Measurements from ENCODE around the gene S100A5. TPM values are rescaled to one million over a fixed set of nuclear protein-coding genes. Genes with fewer than 3 reads are reported as not detected.

Gene S100A5
- total and polyA plus RNA-seq, 10 of the 15 experiments (the other 5 are each of a cell fraction or from before 2014, with no cell fraction given): 0.47 to 0.75 (median 0.56) TPM; not detected in 6

DNA sequence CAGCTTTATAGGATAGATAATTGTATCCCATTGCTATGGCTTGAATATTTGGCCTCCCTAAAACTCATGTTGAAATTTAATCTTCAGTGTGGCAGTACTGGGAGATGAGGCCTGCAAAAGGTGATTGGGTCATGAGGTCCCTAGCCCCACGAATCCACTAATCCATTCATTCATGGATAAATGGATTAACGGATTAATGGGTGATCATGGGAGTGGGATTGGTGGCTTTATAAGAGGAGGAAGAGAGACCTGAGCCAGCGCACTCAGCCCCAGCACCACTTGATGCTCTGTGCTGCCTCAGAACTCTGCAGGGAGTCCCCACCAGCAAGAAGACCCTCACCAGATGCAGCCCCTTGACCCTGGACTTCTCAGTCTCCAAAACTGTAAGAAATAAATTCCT, 37.0 kb downstream of the S100A5 start:
- H4K20me1 ChIP-seq (ENCODE audit: control insufficient read depth, insufficient read depth): no peaks in the 10 kb centered on the region
- H3K27ac ChIP-seq (ENCODE audit: control insufficient read depth, insufficient read depth): no peak overlapping the region
- no peak overlapping the region for H3K4me2 ChIP-seq (ENCODE audit: control insufficient read depth, insufficient read depth)
- H3K4me1 ChIP-seq (ENCODE audit: control insufficient read depth, insufficient read depth, low read length): no peaks in the 10 kb centered on the region
- ATAC-seq (no peak), DNase-seq (ENCODE audit: low read depth, low spot score) (no peak), FAIRE-seq (no peak)
- no peaks in the 10 kb centered on the region for H3K79me2 ChIP-seq (ENCODE audit: control insufficient read depth, insufficient read depth, low read length)
- in situ Hi-C loops (cut with MboI) (loop anchor here (10.0 kb wide), 1 partner anchor 491 kb away; the partner anchor contains the start of gene RPS27), intact Hi-C loops (cut with micrococcal nuclease; ENCODE audit: unreplicated experiment) (no loop called here)
- H3K27me3 ChIP-seq (replicated peaks in 1 of 2; ENCODE audit: control insufficient read depth in 2 of 2, insufficient read depth in 2 of 2, low read length in 1 of 2): no peaks in the 10 kb centered on the region
- no TSS peak for BruUV-seq (replicated peaks)
- H3K36me3 ChIP-seq (ENCODE audit: control insufficient read depth in 2 of 2, insufficient read depth in 2 of 2, low read length in 1 of 2): no peaks in the 10 kb centered on the region
- no peak overlapping the region for H2AFZ ChIP-seq (ENCODE audit: control insufficient read depth, low read depth, low read length)
- no peak overlapping the region for H3K4me3 ChIP-seq
- TF ChIP-seq TCF12 (IDR thresholded peaks at IDR 0.05; ENCODE audit: low read depth, low read length) (no peak), GATAD2B (conservative IDR thresholded peaks at IDR 0.05; ENCODE audit: low read depth) (no peak), JUNB (IDR thresholded peaks at IDR 0.05) (no peak), NRF1 (conservative IDR thresholded peaks at IDR 0.05; ENCODE audit: low read depth, low read length) (no peak), PAX5 (IDR thresholded peaks at IDR 0.05; ENCODE audit: borderline replicate concordance, low read depth, low read length) (no peak), ZNF384 (IDR thresholded peaks at IDR 0.05; ENCODE audit: borderline replicate concordance, low read depth, low read length) (no peak)
- no peak overlapping the region for H3K9ac ChIP-seq (ENCODE audit: control insufficient read depth, insufficient read depth, low read length)
- ChIA-PET SMC1A (ENCODE audit: uncharacterized antibody, unreplicated experiment) (interaction anchor here (2.3 kb wide), 1 partner anchor 151 kb away, joined by 9 read pairs; no protein-coding TSS in a partner anchor), CTCF (interaction anchor here (1.1 to 2.6 kb wide), 2 partner anchors 9 to 150 kb away, joined by 3 to 11 read pairs; no protein-coding TSS in a partner anchor), RAD21 (ENCODE audit: unreplicated experiment) (no interaction called here), POLR2A (no interaction called here)
- 33% methylated on average over 3 of the region's 3 CpGs for WGBS (ENCODE audit: insufficient coverage, insufficient replicate concordance, low lambda C conversion rate, missing lambda C conversion rate)
- no peaks in the 10 kb centered on the region for H3K9me3 ChIP-seq (replicated peaks; ENCODE audit: control insufficient read depth, insufficient read depth, low read length)

DNA sequence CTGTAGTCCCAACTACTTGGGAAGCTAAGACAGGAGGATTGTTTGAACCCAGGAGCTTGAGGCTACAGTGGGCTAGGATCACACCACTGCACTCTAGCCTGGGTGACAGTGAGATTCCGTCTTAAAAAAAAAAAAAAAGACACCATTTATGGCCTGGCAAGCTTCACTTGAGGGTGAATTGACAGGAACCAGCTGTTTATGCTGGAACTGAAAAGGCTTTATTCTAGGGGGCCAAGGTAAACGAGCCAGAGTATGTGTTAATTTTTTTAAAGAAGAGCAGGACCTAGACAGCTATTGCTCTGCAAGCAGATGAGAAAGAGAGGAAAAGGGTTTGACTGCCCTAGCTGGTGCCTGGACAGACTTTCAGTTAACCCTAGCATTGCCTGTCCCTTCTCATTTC, 42.0 kb downstream of the S100A5 start:
- H3K4me3 ChIP-seq: no peak overlapping the region
- ChIA-PET SMC1A (ENCODE audit: uncharacterized antibody, unreplicated experiment) (no interaction called here), CTCF (interaction anchor here (1.0 to 8.0 kb wide), 7 partner anchors 9 to 147 kb away, joined by 3 to 326 read pairs (median 7); partner anchors contain the start of genes PGLYRP4 and S100A9), RAD21 (ENCODE audit: unreplicated experiment) (interaction anchor here (2.0 kb wide), 1 partner anchor 145 kb away, joined by 6 read pairs; no protein-coding TSS in a partner anchor), POLR2A (no interaction called here)
- BruUV-seq (replicated peaks): no TSS peak
- H4K20me1 ChIP-seq (ENCODE audit: control insufficient read depth, insufficient read depth): no peaks in the 10 kb centered on the region
- no peaks in the 10 kb centered on the region; a peak in 1 of 4 replicates for H3K27me3 ChIP-seq (replicated peaks in 1 of 2; ENCODE audit: control insufficient read depth in 2 of 2, insufficient read depth in 2 of 2, low read length in 1 of 2)
- no peaks in the 10 kb centered on the region for H3K36me3 ChIP-seq (ENCODE audit: control insufficient read depth in 2 of 2, insufficient read depth in 2 of 2, low read length in 1 of 2)
- in situ Hi-C loops (cut with MboI): loop anchor here (5.0 kb wide), 1 partner anchor 146 kb away; no protein-coding TSS in a partner anchor
- FAIRE-seq (no peak), DNase-seq (ENCODE audit: low read depth, low spot score) (no peak), ATAC-seq (no peak)
- no peak overlapping the region for H2AFZ ChIP-seq (ENCODE audit: control insufficient read depth, low read depth, low read length)
- H3K4me1 ChIP-seq (ENCODE audit: control insufficient read depth, insufficient read depth, low read length): peaks cover 3% of the 10 kb centered on the region; the same call in 1 of the 2 replicates
- WGBS (ENCODE audit: insufficient coverage, insufficient replicate concordance, low lambda C conversion rate, missing lambda C conversion rate): 10% methylated on average over 2 of the region's 2 CpGs
- no peak overlapping the region for H3K9ac ChIP-seq (ENCODE audit: control insufficient read depth, insufficient read depth, low read length)
- TF ChIP-seq STAT1 (conservative IDR thresholded peaks at IDR 0.05): no peak
- TF ChIP-seq, protein P1, sequence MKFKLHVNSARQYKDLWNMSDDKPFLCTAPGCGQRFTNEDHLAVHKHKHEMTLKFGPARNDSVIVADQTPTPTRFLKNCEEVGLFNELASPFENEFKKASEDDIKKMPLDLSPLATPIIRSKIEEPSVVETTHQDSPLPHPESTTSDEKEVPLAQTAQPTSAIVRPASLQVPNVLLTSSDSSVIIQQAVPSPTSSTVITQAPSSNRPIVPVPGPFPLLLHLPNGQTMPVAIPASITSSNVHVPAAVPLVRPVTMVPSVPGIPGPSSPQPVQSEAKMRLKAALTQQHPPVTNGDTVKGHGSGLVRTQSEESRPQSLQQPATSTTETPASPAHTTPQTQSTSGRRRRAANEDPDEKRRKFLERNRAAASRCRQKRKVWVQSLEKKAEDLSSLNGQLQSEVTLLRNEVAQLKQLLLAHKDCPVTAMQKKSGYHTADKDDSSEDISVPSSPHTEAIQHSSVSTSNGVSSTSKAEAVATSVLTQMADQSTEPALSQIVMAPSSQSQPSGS (IDR thresholded peaks at IDR 0.05; ENCODE audit: low read length): no peak
- TF ChIP-seq GABPA (IDR thresholded peaks at IDR 0.05; ENCODE audit: low read depth): no peak
- no peak for TF ChIP-seq TARDBP (IDR thresholded peaks at IDR 0.05; ENCODE audit: borderline replicate concordance)
- no peak for TF ChIP-seq GATAD2B (conservative IDR thresholded peaks at IDR 0.05; ENCODE audit: low read depth)
- TF ChIP-seq, protein P2, sequence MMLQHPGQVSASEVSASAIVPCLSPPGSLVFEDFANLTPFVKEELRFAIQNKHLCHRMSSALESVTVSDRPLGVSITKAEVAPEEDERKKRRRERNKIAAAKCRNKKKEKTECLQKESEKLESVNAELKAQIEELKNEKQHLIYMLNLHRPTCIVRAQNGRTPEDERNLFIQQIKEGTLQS (IDR thresholded peaks at IDR 0.05; ENCODE audit: borderline replicate concordance, extremely low read depth, low read depth, low read length): no peak
- TF ChIP-seq BACH1 (IDR thresholded peaks at IDR 0.05; ENCODE audit: borderline replicate concordance): no peak
- no peak for TF ChIP-seq POLR2A (IDR thresholded peaks at IDR 0.05; ENCODE audit: low read depth, low read length)
- no peak for TF ChIP-seq POLR2AphosphoS5 (IDR thresholded peaks at IDR 0.05; ENCODE audit: low read length)
- TF ChIP-seq NR2C2 (IDR thresholded peaks at IDR 0.05; ENCODE audit: borderline replicate concordance, control insufficient read depth, insufficient read length, low read depth): no peak
- TF ChIP-seq STAT3 (IDR thresholded peaks at IDR 0.05; ENCODE audit: low read depth, low read length): no peak
- no peak for TF ChIP-seq SMARCA5 (IDR thresholded peaks at IDR 0.05)
- H3K4me2 ChIP-seq (ENCODE audit: control insufficient read depth, insufficient read depth): no peak overlapping the region
- intact Hi-C loops (cut with micrococcal nuclease; ENCODE audit: unreplicated experiment): loop anchor here (5.0 kb wide), 1 partner anchor 96 kb away; no protein-coding TSS in a partner anchor
- H3K27ac ChIP-seq (ENCODE audit: control insufficient read depth, insufficient read depth): no peak overlapping the region
- H3K9me3 ChIP-seq (replicated peaks; ENCODE audit: control insufficient read depth, insufficient read depth, low read length): no peaks in the 10 kb centered on the region
- no peaks in the 10 kb centered on the region for H3K79me2 ChIP-seq (ENCODE audit: control insufficient read depth, insufficient read depth, low read length)

All from GM12878 (cell line).